Right lung (tissue), 5 donors: ENCODE measurements around the gene NDUFAF4. TPM values are rescaled to one million over a fixed set of nuclear protein-coding genes. Genes with fewer than 3 reads are reported as not detected.

ENCODE experiments used
- polyA plus RNA-seq, 5 donors: library from polyadenylated mRNA; unstranded; fragments of 120-200 nt; gene quantifications; one replicate each; pipeline versions ENCODE4 v1.2.1 to v1.2.3, GENCODE V29; 2013; ENCODE audit warnings: inconsistent platforms in 1 of 5, low replicate concordance in 1 of 5; ENCODE audit not compliant: insufficient read length in 5 of 5, insufficient read depth in 1 of 5

Gene NDUFAF4
- polyA plus RNA-seq, 5 donors = 22.2 to 29.5 (median 24.7) TPM

Other genes starting within 250 kb of the NDUFAF4 start
- gene GPR63, start 60.4 kb downstream of the NDUFAF4 start, polyA plus RNA-seq = 1 to 10 TPM; 2.1 to 3.8 (median 3.1) TPM
- gene KLHL32, start 26.8 kb upstream of the NDUFAF4 start, polyA plus RNA-seq = 1 to 10 TPM; 1.8 to 2.8 (median 2.2) TPM